Stomach (tissue), 9 donors: ENCODE data around the gene PRSS22. TPM values are rescaled to one million over a fixed set of nuclear protein-coding genes. Genes with fewer than 3 reads are reported as not detected.

Experiments used
- DNase-seq, 2 donors: peaks; one replicate each; pipeline versions ENCODE4 v3.0.0 to v3.0.0-alpha.2; 2013 to 2019
- H3K27ac ChIP-seq, 5 donors: fragments of 200-600 bp in 4 of 5; sonication (generic) in 4 of 5; one replicate each; pipeline ENCODE4 v1.5.1; 2013 to 2019; ENCODE audit warnings: mild to moderate bottlenecking in 1 of 5, moderate library complexity in 1 of 5
- H3K27me3 ChIP-seq, 3 donors: fragments of 200-600 bp; sonication (generic); one replicate each; pipeline ENCODE4 v1.5.1; 2017 to 2019; ENCODE audit warnings: mixed run types in 1 of 3
- H3K36me3 ChIP-seq, 4 donors: fragments of 200-600 bp; sonication (generic); 1 replicate in 3 of 4; 2 replicates in 1 of 4; pipeline ENCODE4 v1.5.1; 2016 to 2019
- H3K4me1 ChIP-seq, 4 donors: fragments of 200-600 bp; sonication (generic); one replicate each; pipeline ENCODE4 v1.5.1; 2016 to 2019
- H3K4me3 ChIP-seq, 4 donors: fragments of 200-600 bp; sonication (generic) in 3 of 4; one replicate each; pipeline ENCODE4 v1.5.1; 2016 to 2019; ENCODE audit warnings: mild to moderate bottlenecking in 1 of 4
- H3K9me3 ChIP-seq, 4 donors: fragments of 200-600 bp; sonication (generic); one replicate each; pipeline ENCODE4 v1.5.1; 2016 to 2019
- CTCF ChIP-seq, 7 experiments: fragments of 450-650 bp in 4 of 7; fragments of 200-600 bp in 3 of 7; sonication (generic) in 3 of 7; IDR thresholded peaks; one replicate each; pipeline ENCODE4 v1.5.1; 2016 to 2019; ENCODE audit warnings: antibody characterized with exemption in 7 of 7, control low read depth in 2 of 7, mild to moderate bottlenecking in 1 of 7
- EP300 ChIP-seq: sonication (generic); formaldehyde crosslinking; IDR thresholded peaks from one replicate; pipeline ENCODE4 v1.6.1; 2017; ENCODE audit warnings: antibody characterized with exemption
- POLR2A ChIP-seq, 4 donors: fragments of 450-650 bp; IDR thresholded peaks; one replicate each; pipeline ENCODE4 v1.6.1; 2016; ENCODE audit warnings: antibody characterized with exemption in 4 of 4, control low read depth in 2 of 4, mild to moderate bottlenecking in 1 of 4, moderate library complexity in 1 of 4
- POLR2AphosphoS5 ChIP-seq, 3 donors: sonication (generic); formaldehyde crosslinking; IDR thresholded peaks; one replicate each; pipeline ENCODE4 v1.6.1; 2016; ENCODE audit warnings: antibody characterized with exemption in 3 of 3
- WGBS, 5 donors: extraction: QIAGEN DNeasy Blood & Tissue Kit in 3 of 5; methylation state at CpG; one replicate each; pipeline versions ENCODE4 v1.1.5 to v1.1.7; 2013 to 2018; 5-methylcytosine and 5-hydroxymethylcytosine counted together
- intact Hi-C: fragments of 100-400 bp; cut with DNase I; formaldehyde crosslinking; loops from one replicate; pipeline ENCODE4 v1.15.1; 2023; ENCODE audit warnings: low total_unique reads
- polyA plus RNA-seq, 3 donors: library from polyadenylated mRNA; stranded (reverse); fragments of 200-250 nt; gene quantifications; one replicate each; pipeline ENCODE4 v1.2.3, GENCODE V29; 2013
- total RNA-seq, 5 donors: library from RNA; depleted of rRNA; stranded (reverse); fragments of >200 nt; gene quantifications; one replicate each; pipeline versions ENCODE4 v1.1.0 to v1.2.3, GENCODE V29; 2014 to 2016
- donor health status: healthy with polysubstance abuse.
- donor health status: Bipolar disorder and iron deficiency.
- donor health status: healthy.

The PRSS22 gene
- total and polyA plus RNA-seq, 8 donors = 1.8 to 62.2 (median 10.3) TPM; not detected in 1

DNA sequence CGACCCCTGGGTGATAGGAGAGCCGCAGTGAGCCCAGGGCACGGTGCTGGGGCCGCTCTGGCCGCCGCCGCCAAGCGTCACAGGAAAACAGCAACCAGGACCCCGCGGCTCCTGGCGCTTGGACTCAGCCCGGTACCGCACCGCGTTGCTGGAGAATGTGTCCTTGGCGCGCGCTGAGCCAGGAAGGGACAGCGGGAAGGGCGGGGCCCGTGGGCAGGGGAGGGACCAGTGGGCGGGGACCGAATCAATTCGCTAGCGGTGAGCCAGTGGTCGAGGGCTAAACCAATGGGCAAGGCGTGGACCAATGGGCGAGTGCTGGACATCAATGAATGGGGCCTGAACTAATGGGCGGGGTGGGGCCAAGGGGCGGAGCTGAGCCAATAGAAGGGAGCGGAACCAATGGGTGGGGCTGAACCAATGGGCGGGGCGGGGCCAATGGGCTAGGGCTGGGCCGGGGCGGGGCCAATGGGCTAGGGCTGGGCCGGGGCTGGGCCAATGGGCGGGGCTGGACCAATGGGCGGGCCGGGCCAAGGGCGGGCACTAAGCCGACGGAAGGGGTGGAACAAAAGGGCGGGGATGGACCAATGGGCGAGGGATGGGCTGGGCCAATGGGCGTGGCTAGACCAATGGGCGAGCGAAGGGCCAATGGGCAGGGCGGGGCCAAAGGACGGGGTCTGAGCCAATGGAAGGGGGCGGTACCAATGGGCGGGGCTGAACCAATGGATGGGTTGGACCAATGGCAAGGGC lies 47.4 kb upstream of the PRSS22 start:
- Histone ChIP-seq H3K4me3 (peak overlapping the region; percentile 65 to 85 (median 80)), H3K4me1 (peaks cover 14 to 33% (median 28%) of the 10 kb centered on the region in 4 donors), H3K27ac (peak overlapping the region; percentile 94 to 98 (median 96)), H3K27me3 (no peaks in the 10 kb centered on the region), H3K36me3 (peaks cover 0 to 8% (median 3%) of the 10 kb centered on the region in 4 donors), H3K9me3 (no peaks in the 10 kb centered on the region)
- WGBS, 5 donors = 1 to 2% (median 1%) methylated on average over 30 to 51 of the region's 51 CpGs
- intact Hi-C loops = no loop called here
- TF ChIP-seq EP300 (no peak), CTCF (IDR thresholded peaks at IDR 0.05) (no peak), POLR2AphosphoS5 (IDR thresholded peaks at IDR 0.05) (peak; percentile 93 to 100 (median 99)), POLR2A (IDR thresholded peaks at IDR 0.05) (peak in 2 of 4 donors; percentile 0 to 92)
- peak; percentile 98 to 100 for DNase-seq

DNA sequence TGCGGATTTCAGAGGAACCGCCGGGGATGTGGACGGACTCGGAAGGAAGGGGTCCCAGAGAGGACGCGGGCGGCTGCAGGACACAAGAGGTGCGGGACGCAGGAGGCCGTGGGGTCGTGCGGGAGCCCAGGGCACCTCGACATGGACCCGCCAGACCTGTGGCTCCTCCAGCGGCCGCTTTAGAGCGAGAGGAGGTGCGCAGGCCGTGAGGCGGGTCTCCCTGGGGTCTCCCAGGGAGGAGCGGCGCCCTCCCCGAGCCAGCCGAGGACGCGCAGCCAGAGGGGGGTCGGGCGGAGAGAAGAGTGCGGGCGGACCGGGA lies 46.9 kb upstream of the PRSS22 start:
- intact Hi-C loops = no loop called here
- Histone ChIP-seq H3K36me3 (peaks cover 0 to 11% (median 6%) of the 10 kb centered on the region in 4 donors), H3K4me3 (peak overlapping the region; percentile 65 to 85 (median 80)), H3K27ac (peak overlapping the region; percentile 94 to 98 (median 96)), H3K4me1 (peaks cover 14 to 33% (median 28%) of the 10 kb centered on the region in 4 donors), H3K9me3 (no peaks in the 10 kb centered on the region), H3K27me3 (no peaks in the 10 kb centered on the region)
- peak in 1 of 2 donors; percentile 29 for DNase-seq
- TF ChIP-seq POLR2A (IDR thresholded peaks at IDR 0.05) (peak in 1 of 4 donors; percentile 54), CTCF (IDR thresholded peaks at IDR 0.05) (no peak), EP300 (no peak)
- 0 to 1% (median 0%) methylated on average over 22 to 32 of the region's 32 CpGs for WGBS, 5 donors

DNA sequence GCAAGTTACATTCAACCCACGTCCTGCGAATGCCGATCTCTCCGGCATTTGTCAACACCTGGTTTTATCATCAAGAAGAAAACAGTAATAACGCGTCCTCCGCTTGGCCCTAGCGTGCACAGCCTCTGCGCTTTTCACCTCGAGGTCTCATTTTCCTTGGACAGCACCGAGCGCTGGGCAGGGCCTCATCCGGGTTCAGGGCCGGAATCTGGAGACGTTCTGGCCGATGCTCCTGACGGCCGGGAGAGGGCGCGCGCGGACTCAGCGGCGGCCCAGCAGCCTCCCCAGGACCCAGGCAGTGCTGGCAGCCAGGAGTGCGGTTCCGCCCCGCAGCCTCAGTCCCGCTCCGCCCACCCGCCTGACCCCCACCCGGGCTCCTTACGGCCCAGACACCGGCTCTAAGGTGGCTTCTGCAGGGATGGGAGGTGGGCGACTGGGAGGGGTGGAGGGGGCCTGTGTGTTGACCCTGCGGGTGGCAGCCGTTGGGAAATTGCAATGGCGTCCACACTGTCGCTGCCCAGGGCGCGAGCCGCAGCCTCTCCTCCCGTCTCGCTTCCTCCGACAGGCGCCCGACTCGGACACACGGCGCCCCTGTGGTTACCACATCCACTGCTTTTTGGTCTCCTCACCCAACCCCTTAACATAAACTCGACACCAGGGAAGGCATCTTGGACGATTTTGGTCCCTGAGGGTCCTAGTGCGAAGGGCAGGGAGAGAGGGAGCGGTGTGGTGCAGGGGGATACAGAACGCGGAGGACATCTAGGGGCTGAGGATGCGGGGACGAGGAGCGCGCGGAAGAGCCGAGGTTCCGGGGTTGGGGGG lies 46.3 kb upstream of the PRSS22 start:
- intact Hi-C loops = no loop called here
- WGBS, 5 donors = 1 to 2% (median 1%) methylated on average over 38 to 62 of the region's 62 CpGs
- H3K9me3 ChIP-seq = no peaks in the 10 kb centered on the region
- peaks cover 0 to 16% (median 12%) of the 10 kb centered on the region in 4 donors for H3K36me3 ChIP-seq
- TF ChIP-seq POLR2AphosphoS5 (IDR thresholded peaks at IDR 0.05) = peak; percentile 58 to 77 (median 60)
- TF ChIP-seq EP300 = no peak
- TF ChIP-seq CTCF (IDR thresholded peaks at IDR 0.05) = peak in 5 of 7 experiments; percentile 80 to 95 (median 91)
- H3K27me3 ChIP-seq = no peaks in the 10 kb centered on the region
- H3K27ac ChIP-seq = peak overlapping the region; percentile 94 to 98 (median 96)
- DNase-seq = peak; percentile 88 to 96
- peak overlapping the region; percentile 65 to 85 (median 80) for H3K4me3 ChIP-seq
- H3K4me1 ChIP-seq = peaks cover 14 to 33% (median 28%) of the 10 kb centered on the region in 4 donors

DNA sequence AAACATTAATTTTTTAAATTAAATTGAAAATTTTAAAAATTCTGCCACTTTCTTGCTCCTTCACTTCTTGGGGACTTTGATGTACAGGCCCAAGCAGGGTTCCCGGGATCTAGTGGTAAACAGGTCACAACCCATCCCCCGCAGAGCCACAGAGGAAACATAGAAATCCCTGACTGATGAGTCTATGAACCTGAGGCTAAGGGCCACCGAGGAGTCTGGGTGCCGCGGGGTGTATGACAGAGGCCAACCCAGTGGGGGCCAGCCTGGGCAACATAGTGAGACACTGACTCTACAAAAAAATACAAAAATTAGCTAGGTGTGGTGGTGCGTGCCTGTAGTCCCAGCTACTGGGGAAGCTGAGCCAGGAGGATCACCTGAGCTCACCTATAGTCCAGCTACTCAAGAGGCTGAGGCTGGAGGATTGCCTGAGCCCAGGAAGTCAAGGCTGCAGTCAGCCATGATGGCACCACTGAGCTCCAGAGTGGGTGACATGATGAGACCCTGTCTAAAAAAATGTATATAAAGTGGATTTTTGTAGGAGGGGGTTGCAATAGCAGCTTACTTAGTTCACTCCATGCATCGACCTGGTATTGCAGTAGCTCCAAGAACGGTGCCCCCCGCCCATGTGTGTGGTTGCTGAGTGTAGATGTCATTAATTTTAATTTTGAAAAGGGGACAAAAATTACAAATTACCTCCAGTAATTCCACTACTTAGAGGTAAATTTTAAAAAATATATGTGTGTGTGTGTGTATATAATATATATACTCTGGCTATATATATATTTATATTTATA lies 44.6 kb upstream of the PRSS22 start:
- no peak for TF ChIP-seq CTCF (IDR thresholded peaks at IDR 0.05)
- TF ChIP-seq EP300 = no peak
- no peak for TF ChIP-seq POLR2AphosphoS5 (IDR thresholded peaks at IDR 0.05)
- no peak for TF ChIP-seq POLR2A (IDR thresholded peaks at IDR 0.05)
- no peak for DNase-seq
- no peak overlapping the region for H3K27ac ChIP-seq
- intact Hi-C loops = no loop called here
- H3K4me1 ChIP-seq = peaks cover 14 to 32% (median 27%) of the 10 kb centered on the region in 4 donors
- no peaks in the 10 kb centered on the region for H3K27me3 ChIP-seq
- no peaks in the 10 kb centered on the region for H3K9me3 ChIP-seq
- no peak overlapping the region for H3K4me3 ChIP-seq
- peaks cover 0 to 33% (median 26%) of the 10 kb centered on the region in 4 donors for H3K36me3 ChIP-seq
- WGBS, 5 donors = 93 to 95% (median 94%) methylated on average over 9 of the region's 9 CpGs
